K562 (cell line): ENCODE data around the gene PDE2A. TPM values are rescaled to one million over a fixed set of nuclear protein-coding genes. Genes with fewer than 3 reads are reported as not detected.
A peak's percentile ranks its signal among the peaks of the same experiment; 100 is the strongest.

Experiments
- ATAC-seq: fragments of 200-7000 bp; cut with Tn5 transposase; 3 replicates; pipeline ENCODE4 v1.9.1; 2020; ENCODE audit warnings: moderate library complexity
- BruUV-seq: library from RNA; stranded (reverse); fragments of 400-500 nt; replicated peaks from 2 replicates; lab custom pipeline; 2021; lab: Mats Ljungman, UMichigan
- CTCF ChIA-PET: fragments of 300-600 bp; formaldehyde crosslinking; extraction: SDS; loops from one replicate; lab custom pipeline; 2021; ENCODE audit warnings: low intra/inter-chr PET ratio; lab: Yijun Ruan, JAX
- POLR2A ChIA-PET: fragments of 300-600, 350-650 bp; sonication (Branson Sonifier 250); formaldehyde crosslinking; extraction: SDS; loops from one replicate; lab custom pipeline; 2021; ENCODE audit warnings: antibody characterized with exemption, inconsistent platforms; lab: Yijun Ruan, JAX
- DNase-seq, 4 experiments: peaks; one replicate each; pipeline versions ENCODE4 v3.0.0 to v3.0.0-alpha.2; 2011 to 2018; ENCODE audit warnings: low spot score in 3 of 4, mixed read lengths in 3 of 4; ENCODE audit errors: extremely low read depth in 1 of 4
- FAIRE-seq: peaks from 2 replicates; lab custom pipeline; 2011; peaks lifted over from hg19 to GRCh38; lab: Jason Lieb, UNC
- H2AFZ ChIP-seq: 2 replicates; pipeline ENCODE4 v1.6.0; 2011; ENCODE audit warnings: low read depth, low read length, control low read depth, inconsistent platforms
- H3K27ac ChIP-seq: fragments of 200-600 bp; 3 replicates; pipeline ENCODE4 v1.8.0; 2011; ENCODE audit warnings: low read depth, mild to moderate bottlenecking, control low read depth, inconsistent platforms, low read length, moderate library complexity, mixed read lengths; ENCODE audit errors: extremely low read depth
- H3K27me3 ChIP-seq, 2 experiments: fragments of 300-600 bp in 1 of 2; 2 replicates in 1 of 2; 3 replicates in 1 of 2; pipeline versions ENCODE4 v1.6.0 to v1.8.0; 2011; ENCODE audit warnings: inconsistent platforms in 2 of 2, low read length in 2 of 2, mild to moderate bottlenecking in 1 of 2, mixed read lengths in 1 of 2, moderate library complexity in 1 of 2; ENCODE audit not compliant: control insufficient read depth in 2 of 2, insufficient read depth in 2 of 2
- H3K36me3 ChIP-seq: fragments of 300-600 bp; 3 replicates; pipeline ENCODE4 v1.8.0; 2011; ENCODE audit warnings: mild to moderate bottlenecking, low read length, inconsistent platforms; ENCODE audit not compliant: control insufficient read depth, insufficient read depth
- H3K4me1 ChIP-seq, 2 experiments: fragments of 200-600 bp in 1 of 2; replicated peaks in 1 of 2; 2 replicates in 1 of 2; 3 replicates in 1 of 2; pipeline versions ENCODE4 v1.5.1 to v1.8.0; 2011; ENCODE audit warnings: inconsistent platforms in 2 of 2, low read length in 2 of 2, mild to moderate bottlenecking in 1 of 2, mixed read lengths in 1 of 2, moderate library complexity in 1 of 2; ENCODE audit not compliant: control insufficient read depth in 2 of 2, insufficient read depth in 2 of 2
- H3K4me2 ChIP-seq: 2 replicates; pipeline ENCODE4 v1.6.1; 2011; ENCODE audit warnings: low read length, control low read depth, inconsistent platforms, mixed read lengths; ENCODE audit not compliant: insufficient read depth
- H3K4me3 ChIP-seq: fragments of 200-600 bp; sonication (generic), shearing (Covaris generic); 2 replicates; pipeline ENCODE4 v1.5.1; 2016; ENCODE audit warnings: control low read depth, inconsistent platforms
- H3K79me2 ChIP-seq: fragments of 200-600 bp; 3 replicates; pipeline ENCODE4 v1.8.0; 2011; ENCODE audit warnings: low read length, inconsistent platforms; ENCODE audit not compliant: control insufficient read depth, insufficient read depth
- H3K9ac ChIP-seq, 2 experiments: 2 replicates each; pipeline versions ENCODE4 v1.6.0 to v1.6.1; 2011; ENCODE audit warnings: low read depth in 2 of 2, low read length in 2 of 2, control low read depth in 1 of 2, inconsistent platforms in 1 of 2, mild to moderate bottlenecking in 1 of 2, mixed read lengths in 1 of 2; ENCODE audit not compliant: insufficient read depth in 1 of 2
- H3K9me1 ChIP-seq: one replicate; pipeline ENCODE4 v1.6.0; 2011; ENCODE audit warnings: inconsistent platforms, mild to moderate bottlenecking, low read length, moderate library complexity; ENCODE audit not compliant: control insufficient read depth, insufficient read depth
- H3K9me3 ChIP-seq: replicated peaks from 2 replicates; pipeline ENCODE4 v1.5.1; 2011; ENCODE audit warnings: low read depth, low read length, inconsistent platforms; ENCODE audit not compliant: control insufficient read depth, insufficient read depth
- H4K20me1 ChIP-seq: replicated peaks from 2 replicates; pipeline ENCODE4 v1.6.1; 2011; ENCODE audit warnings: low read length, inconsistent platforms, mixed read lengths; ENCODE audit not compliant: control insufficient read depth, insufficient read depth
- ADNP ChIP-seq: fragments of 200-800 bp; sonication (Bioruptor generic); IDR thresholded peaks from 2 replicates; pipeline ENCODE4 v1.6.1; 2016; ENCODE audit warnings: missing genetic modification characterization, missing compliant biosample characterization
- BCOR ChIP-seq: fragments of 450-650 bp; IDR thresholded peaks from 2 replicates; pipeline ENCODE4 v1.6.1; 2016
- KDM1A ChIP-seq, 2 experiments: fragments of 450-650 bp; IDR thresholded peaks; 2 replicates each; pipeline ENCODE4 v1.6.1; 2016; ENCODE audit warnings: mild to moderate bottlenecking in 2 of 2
- NFATC3 ChIP-seq: fragments of 450-650 bp; IDR thresholded peaks from 2 replicates; pipeline ENCODE4 v1.6.1; 2017; ENCODE audit warnings: mild to moderate bottlenecking
- POLR2AphosphoS2 ChIP-seq: IDR thresholded peaks from 2 replicates; pipeline ENCODE4 v1.6.1; 2012; ENCODE audit warnings: low read length, improper control_type of control experiment
- RBM25 ChIP-seq: fragments of 200-400 bp; formaldehyde crosslinking; IDR thresholded peaks from 2 replicates; pipeline ENCODE4 v1.6.1; 2018; ENCODE audit warnings: low read length, low read depth, moderate library complexity; ENCODE audit not compliant: severe bottlenecking
- SIX5 ChIP-seq, 2 experiments: IDR thresholded peaks; 2 replicates each; pipeline ENCODE4 v1.6.1; 2011; ENCODE audit warnings: low read length in 2 of 2, borderline replicate concordance in 1 of 2, low read depth in 1 of 2, mild to moderate bottlenecking in 1 of 2, moderate library complexity in 1 of 2; ENCODE audit not compliant: insufficient read depth in 1 of 2
- WGBS: fragments of 100-300 bp; shearing (Covaris generic); methylation state at CpG from one replicate; pipeline ENCODE4 v1.1.6; 2016; ENCODE audit warnings: low coverage, mixed read lengths; ENCODE audit not compliant: insufficient coverage; ENCODE audit errors: missing lambda C conversion rate; 5-methylcytosine and 5-hydroxymethylcytosine counted together
- in situ Hi-C: fragments of 300-500 bp; cut with MboI; formaldehyde crosslinking; loops from 4 replicates; pipeline ENCODE4 v1.15.0; 2018; ENCODE audit warnings: inconsistent platforms, mixed read lengths
- intact Hi-C: fragments of 100-400 bp; cut with micrococcal nuclease; formaldehyde crosslinking; loops from 2 replicates; pipeline ENCODE4 v1.14.2; 2022
- polyA plus RNA-seq, 8 experiments: library from polyadenylated mRNA; depleted of rRNA in 4 of 8; stranded (reverse) in 5 of 8; unstranded in 3 of 8; fragments of >200 nt; fragmentation: Nextera tagmentation in 2 of 8; fragmentation: Illumina TruSeq in 1 of 8; extraction: Ambion mirVana in 2 of 8; extraction: Trizol in 1 of 8; gene quantifications; 2 replicates each; pipeline versions ENCODE4 v1.2.1 to v1.2.3, GENCODE V29; 2011 to 2014; ENCODE audit warnings: inconsistent platforms in 1 of 8, missing spikeins in 1 of 8
- total RNA-seq, 7 experiments: library from RNA; depleted of rRNA in 6 of 7; stranded (reverse); fragments of >200 nt in 6 of 7; fragmentation: Illumina TruSeq in 2 of 7; extraction: Trizol in 2 of 7; gene quantifications; 2 replicates each; pipeline versions ENCODE4 v1.2.1 to v1.2.3, GENCODE V29; 2011 to 2021; ENCODE audit warnings: low replicate concordance in 1 of 7
- TF ChIP-seq, protein P1 (sequence below): sonication (generic); formaldehyde crosslinking; IDR thresholded peaks from 2 replicates; pipeline ENCODE4 v1.8.0; 2023; ENCODE audit warnings: mild to moderate bottlenecking, missing genetic modification reagents

PDE2A gene
- total and polyA plus RNA-seq, 9 of the 15 experiments (the other 6 are each of a cell fraction or from before 2014, with no cell fraction given), result 0.07 to 15.2 (median 1.6) TPM; not detected in 1

DNA sequence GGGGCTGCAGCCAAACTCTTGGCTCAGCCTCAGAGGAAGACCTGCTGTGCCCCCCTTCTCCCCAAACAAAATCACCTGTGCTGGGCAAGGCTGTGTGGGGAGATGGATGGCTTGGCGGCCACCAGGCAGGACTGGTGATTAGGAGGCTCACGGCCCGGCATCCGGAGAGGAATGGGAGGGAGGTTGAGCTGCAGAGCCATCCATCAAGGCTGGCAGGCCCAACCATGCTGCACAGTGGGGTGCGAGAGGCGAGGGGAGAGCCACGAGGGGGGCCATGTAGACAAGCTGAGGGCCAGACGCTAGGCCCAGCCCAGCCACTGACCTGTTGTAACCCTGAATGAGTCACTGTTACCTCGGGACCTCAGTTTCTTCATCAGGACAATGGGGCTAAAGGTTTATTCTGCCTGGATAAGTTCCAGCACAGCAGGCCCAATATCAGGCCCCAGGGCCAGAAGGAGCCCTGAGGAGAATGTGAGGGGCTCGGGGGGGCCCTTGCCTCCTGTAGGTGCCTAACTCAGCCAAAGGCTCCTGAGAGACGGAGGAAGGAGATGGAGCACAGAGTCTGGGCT, 18.2 kb downstream of the PDE2A start:
- intact Hi-C loops, result no loop called here
- ATAC-seq (no peak), FAIRE-seq (no peak), DNase-seq (no peak)
- Histone ChIP-seq H3K4me1 (peaks cover 15 to 26% of the 10 kb centered on the region in 2 experiments; a peak in 4 of 5 replicates), H3K4me3 (no peak overlapping the region), H3K9me1 (no peaks in the 10 kb centered on the region), H3K9me3 (no peaks in the 10 kb centered on the region), H4K20me1 (peaks cover 11% of the 10 kb centered on the region), H3K4me2 (no peak overlapping the region), H3K9ac (no peak overlapping the region; a peak in 1 of 4 replicates), H3K27me3 (peaks cover 11 to 19% of the 10 kb centered on the region in 2 experiments; a peak in 4 of 5 replicates), H3K79me2 (no peaks in the 10 kb centered on the region), H3K27ac (no peak overlapping the region), H2AFZ (no peak overlapping the region), H3K36me3 (no peaks in the 10 kb centered on the region)
- BruUV-seq, result no TSS peak
- ChIA-PET POLR2A (no interaction called here), CTCF (no interaction called here)
- TF ChIP-seq KDM1A (IDR thresholded peaks at IDR 0.05) (peak; percentile 45 to 53; a peak in 2 of 4 replicates), POLR2AphosphoS2 (no peak), ADNP (tag) (peak; percentile 44; the same call in 1 of the 2 replicates), BCOR (peak; percentile 67; the same call in 1 of the 2 replicates), RBM25 (peak; percentile 63), NFATC3 (no peak), SIX5 (IDR thresholded peaks at IDR 0.05; ENCODE audit: borderline replicate concordance in 1 of 2, insufficient read depth in 1 of 2, low read depth in 1 of 2, low read length in 2 of 2) (no peak)
- TF ChIP-seq, protein P1, sequence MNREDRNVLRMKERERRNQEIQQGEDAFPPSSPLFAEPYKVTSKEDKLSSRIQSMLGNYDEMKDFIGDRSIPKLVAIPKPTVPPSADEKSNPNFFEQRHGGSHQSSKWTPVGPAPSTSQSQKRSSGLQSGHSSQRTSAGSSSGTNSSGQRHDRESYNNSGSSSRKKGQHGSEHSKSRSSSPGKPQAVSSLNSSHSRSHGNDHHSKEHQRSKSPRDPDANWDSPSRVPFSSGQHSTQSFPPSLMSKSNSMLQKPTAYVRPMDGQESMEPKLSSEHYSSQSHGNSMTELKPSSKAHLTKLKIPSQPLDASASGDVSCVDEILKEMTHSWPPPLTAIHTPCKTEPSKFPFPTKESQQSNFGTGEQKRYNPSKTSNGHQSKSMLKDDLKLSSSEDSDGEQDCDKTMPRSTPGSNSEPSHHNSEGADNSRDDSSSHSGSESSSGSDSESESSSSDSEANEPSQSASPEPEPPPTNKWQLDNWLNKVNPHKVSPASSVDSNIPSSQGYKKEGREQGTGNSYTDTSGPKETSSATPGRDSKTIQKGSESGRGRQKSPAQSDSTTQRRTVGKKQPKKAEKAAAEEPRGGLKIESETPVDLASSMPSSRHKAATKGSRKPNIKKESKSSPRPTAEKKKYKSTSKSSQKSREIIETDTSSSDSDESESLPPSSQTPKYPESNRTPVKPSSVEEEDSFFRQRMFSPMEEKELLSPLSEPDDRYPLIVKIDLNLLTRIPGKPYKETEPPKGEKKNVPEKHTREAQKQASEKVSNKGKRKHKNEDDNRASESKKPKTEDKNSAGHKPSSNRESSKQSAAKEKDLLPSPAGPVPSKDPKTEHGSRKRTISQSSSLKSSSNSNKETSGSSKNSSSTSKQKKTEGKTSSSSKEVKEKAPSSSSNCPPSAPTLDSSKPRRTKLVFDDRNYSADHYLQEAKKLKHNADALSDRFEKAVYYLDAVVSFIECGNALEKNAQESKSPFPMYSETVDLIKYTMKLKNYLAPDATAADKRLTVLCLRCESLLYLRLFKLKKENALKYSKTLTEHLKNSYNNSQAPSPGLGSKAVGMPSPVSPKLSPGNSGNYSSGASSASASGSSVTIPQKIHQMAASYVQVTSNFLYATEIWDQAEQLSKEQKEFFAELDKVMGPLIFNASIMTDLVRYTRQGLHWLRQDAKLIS, result no peak
- 27% methylated on average over 11 of the region's 11 CpGs for WGBS
- in situ Hi-C loops, result no loop called here
